Parathyroid adenoma (tissue), 2 donors: ENCODE results near the gene C19orf44.
A peak's percentile ranks its signal among the peaks of the same experiment; 100 is the strongest.
"Not testable (repeated sequence)": the region's sequence is repeated elsewhere in the genome, so short reads cannot be mapped to it uniquely, and the experiment has no call there.

ENCODE experiments used
- H2AFZ ChIP-seq: fragments of 300-600 bp; sonication (generic); one replicate; pipeline ENCODE4 v1.7.0; 2017; ENCODE audit warnings: antibody characterized with exemption, mild to moderate bottlenecking
- H3K27ac ChIP-seq: fragments of 300-600 bp; sonication (generic); one replicate; pipeline ENCODE4 v1.7.0; 2017
- H3K27me3 ChIP-seq: fragments of 300-600 bp; sonication (generic); one replicate; pipeline ENCODE4 v1.7.0; 2017; ENCODE audit warnings: low read length; ENCODE audit not compliant: control insufficient read depth, insufficient read depth
- H3K36me3 ChIP-seq: fragments of 300-600 bp; sonication (generic); one replicate; pipeline ENCODE4 v1.7.0; 2017; ENCODE audit warnings: low read length; ENCODE audit not compliant: control insufficient read depth, insufficient read depth
- H3K4me1 ChIP-seq: fragments of 300-600 bp; sonication (generic); one replicate; pipeline ENCODE4 v1.7.0; 2017; ENCODE audit warnings: control low read depth
- H3K4me2 ChIP-seq: fragments of 300-600 bp; sonication (generic); one replicate; pipeline ENCODE4 v1.7.0; 2017; ENCODE audit warnings: low read length
- H3K4me3 ChIP-seq: fragments of 300-600 bp; sonication (generic); one replicate; pipeline ENCODE4 v1.7.0; 2017; ENCODE audit warnings: low read depth, low read length
- H3K79me2 ChIP-seq: fragments of 300-600 bp; sonication (generic); one replicate; pipeline ENCODE4 v1.7.0; 2017; ENCODE audit warnings: control low read depth
- H3K9ac ChIP-seq: fragments of 300-600 bp; sonication (generic); one replicate; pipeline ENCODE4 v1.7.0; 2017; ENCODE audit warnings: mild to moderate bottlenecking
- H3K9me3 ChIP-seq: fragments of 300-600 bp; sonication (generic); one replicate; pipeline ENCODE4 v1.7.0; 2017; ENCODE audit warnings: low read length; ENCODE audit not compliant: control insufficient read depth
- TF ChIP-seq, protein P1 (sequence below): fragments of 300-600 bp; sonication (generic); IDR thresholded peaks from one replicate; pipeline ENCODE4 v1.7.0; 2017; ENCODE audit warnings: antibody characterized with exemption, mild to moderate bottlenecking
- donor health status: primary hyperparathyroidism.

The C19orf44 gene

DNA sequence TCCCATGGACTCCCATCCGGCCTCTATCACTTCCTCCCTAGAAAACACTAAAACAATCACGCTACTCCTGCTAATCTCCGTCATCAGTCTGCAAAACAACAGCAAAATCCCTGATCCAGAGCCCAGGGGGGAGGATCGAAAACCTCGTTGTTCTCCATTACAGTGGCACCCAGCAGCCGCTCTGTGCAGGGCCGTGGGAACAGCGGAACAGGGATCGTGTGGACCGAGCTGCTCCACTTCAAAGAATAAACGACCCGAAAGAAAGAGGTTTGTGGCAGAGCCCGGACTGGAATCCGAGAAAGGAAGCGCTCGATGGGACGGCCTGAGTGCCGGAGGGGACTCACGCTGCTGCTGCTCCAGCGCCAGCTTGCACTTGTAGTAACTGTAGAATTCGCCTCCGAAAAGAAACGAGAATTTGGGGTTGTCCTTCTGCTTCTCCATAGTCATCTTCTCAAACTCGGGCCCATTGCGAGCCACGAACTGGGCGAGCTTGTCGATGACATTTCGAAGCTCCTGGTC lies 45.4 kb downstream of the C19orf44 start:
- H3K27me3 ChIP-seq = no peaks in the 10 kb centered on the region
- TF ChIP-seq, protein P1, sequence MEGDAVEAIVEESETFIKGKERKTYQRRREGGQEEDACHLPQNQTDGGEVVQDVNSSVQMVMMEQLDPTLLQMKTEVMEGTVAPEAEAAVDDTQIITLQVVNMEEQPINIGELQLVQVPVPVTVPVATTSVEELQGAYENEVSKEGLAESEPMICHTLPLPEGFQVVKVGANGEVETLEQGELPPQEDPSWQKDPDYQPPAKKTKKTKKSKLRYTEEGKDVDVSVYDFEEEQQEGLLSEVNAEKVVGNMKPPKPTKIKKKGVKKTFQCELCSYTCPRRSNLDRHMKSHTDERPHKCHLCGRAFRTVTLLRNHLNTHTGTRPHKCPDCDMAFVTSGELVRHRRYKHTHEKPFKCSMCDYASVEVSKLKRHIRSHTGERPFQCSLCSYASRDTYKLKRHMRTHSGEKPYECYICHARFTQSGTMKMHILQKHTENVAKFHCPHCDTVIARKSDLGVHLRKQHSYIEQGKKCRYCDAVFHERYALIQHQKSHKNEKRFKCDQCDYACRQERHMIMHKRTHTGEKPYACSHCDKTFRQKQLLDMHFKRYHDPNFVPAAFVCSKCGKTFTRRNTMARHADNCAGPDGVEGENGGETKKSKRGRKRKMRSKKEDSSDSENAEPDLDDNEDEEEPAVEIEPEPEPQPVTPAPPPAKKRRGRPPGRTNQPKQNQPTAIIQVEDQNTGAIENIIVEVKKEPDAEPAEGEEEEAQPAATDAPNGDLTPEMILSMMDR = no peak
- peak overlapping the region; percentile 93 for H3K4me2 ChIP-seq
- peak overlapping the region; percentile 91 for H3K4me3 ChIP-seq
- H3K79me2 ChIP-seq = peaks cover 51% of the 10 kb centered on the region
- H3K9ac ChIP-seq = peak overlapping the region; percentile 88
- H3K27ac ChIP-seq = peak overlapping the region; percentile 79
- peaks cover 3% of the 10 kb centered on the region for H3K4me1 ChIP-seq
- no peaks in the 10 kb centered on the region for H3K9me3 ChIP-seq
- peak overlapping the region; percentile 99 for H2AFZ ChIP-seq
- no peaks in the 10 kb centered on the region for H3K36me3 ChIP-seq

DNA sequence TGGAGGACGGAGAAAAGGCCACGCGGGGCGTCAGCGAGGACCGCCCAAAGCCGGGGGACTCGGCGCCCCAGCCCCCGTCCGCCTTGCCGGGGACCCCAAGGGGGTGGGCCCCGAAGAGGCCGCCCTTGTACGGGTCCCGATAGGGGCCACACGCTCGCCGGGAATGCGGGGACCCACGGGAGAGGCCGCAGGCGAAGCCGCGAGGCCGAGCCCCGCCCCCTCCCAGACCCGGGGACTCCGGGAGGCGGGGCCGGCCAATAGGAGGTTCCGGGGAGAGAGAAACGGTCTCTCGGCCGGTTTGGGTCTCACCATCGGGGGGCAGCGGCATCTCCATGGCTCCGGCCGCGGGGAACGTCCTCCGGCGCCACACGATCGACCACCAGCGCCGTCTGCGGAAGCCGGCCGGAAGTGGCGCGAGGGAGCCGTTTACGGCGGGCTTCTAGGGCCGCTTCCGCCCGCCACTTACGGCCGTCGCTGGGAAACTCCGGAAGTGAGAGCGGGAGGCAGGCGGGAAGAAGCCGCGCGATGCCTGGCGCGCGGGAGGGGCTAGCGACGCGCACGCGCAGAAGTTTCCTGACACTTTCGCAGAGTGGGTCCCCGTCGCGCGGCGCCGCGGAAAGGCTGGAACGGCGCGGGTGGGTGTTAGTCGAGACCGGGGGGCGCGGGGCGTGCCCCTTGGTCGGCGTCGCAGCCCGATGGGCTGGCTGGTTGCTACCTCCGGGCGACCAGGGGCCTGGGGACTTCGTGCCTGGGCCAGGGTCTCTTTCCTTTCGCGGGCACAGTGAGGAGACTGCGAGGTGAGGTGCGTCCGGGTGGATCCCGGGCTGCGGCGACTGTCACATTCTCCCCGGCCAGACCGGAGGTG lies 46.1 kb downstream of the C19orf44 start, which contains the start of gene CHERP:
Gene CHERP (minus strand): TSS at position 393 of the 865 bp plus-strand sequence. CDS start 59 bp downstream, at position 334.
- H3K4me1 ChIP-seq = peaks cover 3% of the 10 kb centered on the region
- peak within 1 kb of the TSS; percentile 95 for H3K9ac ChIP-seq
- peak within 1 kb of the TSS; percentile 79 for H3K27ac ChIP-seq
- H2AFZ ChIP-seq = peak within 1 kb of the TSS; percentile 99
- H3K9me3 ChIP-seq = no peaks in the 10 kb centered on the region
- H3K36me3 ChIP-seq = no peaks in the 10 kb centered on the region
- TF ChIP-seq, protein P1 = no peak
- peak within 1 kb of the TSS; percentile 93 for H3K4me2 ChIP-seq
- H3K79me2 ChIP-seq = peaks cover 44% of the 10 kb centered on the region
- H3K27me3 ChIP-seq = no peaks in the 10 kb centered on the region
- peak within 1 kb of the TSS; percentile 91 for H3K4me3 ChIP-seq

GRCh38 chr19:16542910-16543472 lies 46.8 kb downstream of the C19orf44 start:
- no peaks in the 10 kb centered on the region for H3K9me3 ChIP-seq
- H3K4me3 ChIP-seq = peak overlapping the region; percentile 91
- H3K79me2 ChIP-seq = peaks cover 36% of the 10 kb centered on the region
- H2AFZ ChIP-seq = peak overlapping the region; percentile 99
- peak overlapping the region; percentile 95 for H3K9ac ChIP-seq
- H3K27ac ChIP-seq = peak overlapping the region; percentile 79
- TF ChIP-seq, protein P1 = no peak
- peak overlapping the region; percentile 93 for H3K4me2 ChIP-seq
- no peaks in the 10 kb centered on the region for H3K27me3 ChIP-seq
- peaks cover 3% of the 10 kb centered on the region for H3K4me1 ChIP-seq
- H3K36me3 ChIP-seq = no peaks in the 10 kb centered on the region

- not testable (repeated sequence) for H3K9me3 ChIP-seq, H3K4me3 ChIP-seq, H3K36me3 ChIP-seq, H3K27ac ChIP-seq, H3K4me2 ChIP-seq, H3K27me3 ChIP-seq, H2AFZ ChIP-seq, H3K9ac ChIP-seq, H3K4me1 ChIP-seq
- peaks cover 29% of the 10 kb centered on the region for H3K79me2 ChIP-seq
Observed at GRCh38 chr19:16543734-16544133, 47.5 kb downstream of the C19orf44 start.

GRCh38 chr19:16544473-16545231 lies 48.5 kb downstream of the C19orf44 start:
- Histone ChIP-seq H3K4me1 (peaks cover 3% of the 10 kb centered on the region), H3K36me3 (no peaks in the 10 kb centered on the region), H3K9me3 (no peaks in the 10 kb centered on the region), H3K27ac (no peak overlapping the region), H2AFZ (no peak overlapping the region), H3K4me3 (no peak overlapping the region), H3K27me3 (no peaks in the 10 kb centered on the region), H3K79me2 (peaks cover 25% of the 10 kb centered on the region), H3K4me2 (no peak overlapping the region), H3K9ac (no peak overlapping the region)
- TF ChIP-seq, protein P1 = no peak
